GM18907 (cell line): ENCODE data around the gene RPL36A.

ENCODE experiments used
- ATAC-seq: cut with Tn5 transposase; IDR thresholded peaks from one replicate; pipeline ENCODE4 v1.9.1; 2021; ENCODE audit warnings: mild to moderate bottlenecking, moderate library complexity; ENCODE audit not compliant: unreplicated experiment

RPL36A gene

DNA sequence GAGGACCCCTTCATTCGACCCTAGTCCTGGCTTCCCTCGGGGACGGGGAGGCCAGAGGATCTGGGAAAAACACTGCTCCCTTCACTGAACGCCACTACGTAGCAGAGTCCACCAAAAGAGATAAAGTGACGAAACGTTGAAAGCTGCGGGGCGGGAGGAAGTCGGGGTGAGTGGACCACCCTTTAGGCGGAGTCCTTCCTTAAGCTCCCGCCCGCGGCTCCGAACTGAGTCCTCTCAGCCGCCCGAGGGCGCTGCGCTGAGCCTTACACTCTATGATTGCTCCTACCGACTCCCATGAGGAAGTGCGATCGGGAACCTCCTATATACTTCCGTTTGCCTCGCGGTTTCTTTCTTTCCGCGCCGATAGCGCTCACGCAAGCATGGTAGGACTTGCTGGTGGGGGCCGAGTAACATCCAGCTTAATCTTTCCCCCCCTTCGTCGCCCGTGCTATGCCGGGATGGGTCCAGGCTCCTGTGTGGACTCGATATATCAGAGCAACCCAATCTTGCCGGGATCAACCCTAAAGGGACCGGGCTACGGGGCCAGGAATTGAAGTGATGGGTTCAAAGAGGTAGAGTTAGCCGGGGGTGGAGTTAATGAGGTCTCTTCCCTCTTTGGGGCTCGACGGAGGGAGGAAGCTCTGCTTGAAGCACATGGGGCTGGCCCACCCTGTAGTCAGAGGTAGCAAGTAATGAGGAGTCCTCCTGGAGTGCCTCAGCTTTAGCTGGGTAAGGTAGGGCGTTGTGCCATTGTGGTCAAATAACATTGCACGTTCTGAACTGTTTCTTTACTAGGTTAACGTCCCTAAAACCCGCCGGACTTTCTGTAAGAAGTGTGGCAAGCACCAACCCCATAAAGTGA lies at the start of gene RPL36A:
RPL36A (plus strand) TSS at position 348 of the 862 bp plus-strand sequence; CDS start at position 381, 33 bp downstream.
- peak; percentile 89 for ATAC-seq

DNA sequence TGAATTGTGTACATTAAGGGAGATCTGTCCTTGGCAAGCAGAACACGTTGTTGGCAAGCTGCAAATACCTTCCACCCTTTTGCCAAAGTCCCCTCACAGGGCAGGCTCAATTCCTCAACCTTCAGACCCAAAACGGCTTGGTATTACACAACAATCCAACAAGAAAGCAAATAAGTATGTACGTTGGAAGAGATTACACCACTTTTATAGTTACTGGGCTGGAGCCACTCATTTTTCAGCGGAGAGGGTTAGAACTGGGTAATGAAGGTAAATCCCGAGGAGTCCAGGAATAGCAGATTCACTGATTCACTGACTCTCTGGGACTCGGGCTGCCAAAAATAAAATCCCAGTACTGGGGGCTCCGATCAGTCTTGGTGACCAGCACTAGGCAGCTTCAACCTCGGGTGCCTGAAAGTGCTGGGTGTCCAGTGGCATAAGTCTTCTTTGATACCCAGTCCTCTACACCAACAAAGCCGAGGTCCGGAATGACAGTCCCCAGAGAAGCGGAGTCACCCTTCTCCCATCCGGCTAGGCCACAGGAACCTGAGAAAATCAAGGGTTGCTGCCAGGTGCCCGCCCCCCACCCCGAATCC lies 42.9 kb upstream of the RPL36A start:
- peak; percentile 19 for ATAC-seq

DNA sequence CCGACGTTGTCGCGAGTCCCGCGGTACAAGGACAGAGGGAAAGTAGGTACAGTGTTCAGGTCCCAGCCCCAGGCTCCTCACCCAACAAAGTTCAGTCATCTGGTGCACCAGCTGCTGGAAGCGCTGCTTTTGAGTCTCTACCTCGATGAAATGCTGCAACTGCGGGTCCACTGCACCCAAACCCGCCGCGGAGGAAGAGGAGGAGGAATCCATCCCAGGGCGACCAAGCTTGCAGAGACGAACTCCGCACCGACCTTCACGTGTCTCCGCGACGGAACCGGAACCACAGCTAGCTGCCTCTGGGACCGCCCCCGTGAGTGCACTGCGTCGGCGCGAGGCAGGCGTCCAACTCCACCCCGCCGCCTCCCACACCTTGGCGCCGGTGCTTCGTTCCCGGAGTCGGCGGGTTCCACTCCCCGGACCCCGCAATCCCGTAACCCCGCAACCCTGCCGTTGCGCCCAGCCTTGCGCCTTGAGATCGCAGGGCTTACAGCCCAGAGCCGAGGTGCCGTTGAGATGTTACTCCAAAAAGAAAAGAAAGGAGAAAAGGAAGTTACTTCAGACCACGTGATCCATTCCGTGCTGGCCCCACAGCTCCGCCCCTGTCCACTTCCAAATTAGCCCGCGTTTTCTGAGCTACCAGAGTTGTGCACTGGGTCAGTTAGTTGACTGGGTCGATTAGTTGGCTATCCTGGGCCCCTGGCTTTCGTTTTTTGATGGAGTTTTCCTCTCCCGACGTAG lies 42.2 kb upstream of the RPL36A start, which contains the start of gene TIMM8A:
TIMM8A (minus strand) TSS at position 291 of the 741 bp plus-strand sequence; CDS start at position 213, 78 bp downstream.
- ATAC-seq, result peak; percentile 97

DNA sequence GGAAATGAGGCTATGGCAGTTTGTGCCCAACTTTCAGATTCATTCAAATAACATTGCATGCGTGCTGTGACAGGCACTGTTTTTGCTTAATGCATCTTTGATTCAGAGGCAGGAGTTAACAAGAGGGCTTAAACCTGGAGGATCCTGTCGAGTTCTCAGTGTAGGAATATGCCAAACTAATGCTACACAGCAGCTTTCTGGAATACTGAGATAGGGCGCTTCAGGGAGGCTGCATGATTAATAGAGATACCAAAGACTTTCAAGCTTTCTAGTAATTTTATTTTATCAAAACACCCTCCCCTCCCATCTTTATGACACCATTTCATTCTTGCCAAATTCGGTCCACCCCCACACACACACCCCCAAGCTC lies 41.6 kb upstream of the RPL36A start:
- no peak for ATAC-seq

DNA sequence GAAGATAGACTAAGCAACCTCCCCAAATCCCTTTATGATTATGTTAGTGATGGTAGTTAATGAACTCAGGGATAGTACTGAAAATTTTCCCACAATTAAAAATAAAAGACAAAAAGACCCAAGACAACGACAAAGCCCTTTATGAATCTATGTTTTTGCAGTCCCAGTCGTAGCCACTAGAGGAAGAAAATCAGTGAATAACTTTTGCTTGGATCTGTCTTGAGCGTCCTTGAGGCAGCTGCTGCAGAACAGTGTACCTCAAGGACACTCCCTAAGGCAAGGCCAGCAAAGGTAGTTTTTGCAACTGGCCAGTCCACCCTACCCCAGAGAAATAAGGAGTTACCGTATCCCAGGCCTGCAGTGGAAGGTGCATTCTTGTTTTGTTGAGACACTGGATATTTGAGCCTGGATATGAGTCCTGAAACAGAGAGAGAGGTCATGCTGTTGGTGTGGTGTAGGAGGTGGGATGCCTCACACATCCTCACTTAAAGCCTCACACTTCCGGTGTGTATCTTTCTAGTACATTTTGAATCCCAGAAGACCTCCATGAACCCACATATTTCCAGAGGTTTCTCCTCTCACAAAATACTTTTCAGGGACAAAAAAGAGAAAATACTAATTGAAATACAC lies 33.5 kb upstream of the RPL36A start:
- no peak for ATAC-seq

DNA sequence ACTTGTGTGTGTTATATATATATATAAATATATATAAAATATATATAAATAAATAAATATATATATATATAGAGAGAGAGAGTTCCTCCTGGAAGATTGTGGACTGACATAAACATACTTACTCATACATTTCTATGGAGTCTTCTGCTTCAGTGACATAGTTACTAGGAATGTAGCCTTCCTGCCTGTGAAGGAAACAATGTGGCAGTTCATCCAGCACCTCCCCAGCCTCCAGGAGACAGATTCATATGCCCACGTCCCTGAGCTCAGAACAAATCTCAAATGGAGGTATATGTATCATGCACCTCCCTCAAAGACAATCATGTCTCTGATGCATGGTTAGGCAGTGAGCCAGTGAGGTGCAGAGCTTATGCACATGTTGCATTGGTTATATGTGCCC lies 30.8 kb upstream of the RPL36A start:
- no peak for ATAC-seq

DNA sequence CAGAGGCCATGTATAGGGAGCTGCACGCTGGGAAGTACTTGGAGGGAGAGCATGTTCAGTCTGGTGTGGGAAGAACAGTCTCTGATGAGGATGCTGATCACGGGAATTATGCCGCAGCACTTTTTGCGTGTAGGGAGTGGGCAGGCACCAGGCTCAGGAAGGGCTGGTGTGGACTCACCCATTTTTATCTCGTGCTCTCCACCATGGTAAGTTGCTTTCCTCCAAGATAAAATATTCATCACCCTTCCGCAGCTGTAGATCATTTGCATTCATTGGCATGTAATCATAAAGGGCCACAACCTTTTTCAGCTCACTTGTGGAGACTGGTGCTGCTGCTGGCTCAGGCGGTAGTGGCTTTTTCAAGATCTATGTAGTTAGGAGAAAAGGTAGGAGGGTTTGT lies 30.4 kb upstream of the RPL36A start:
- ATAC-seq, result no peak

DNA sequence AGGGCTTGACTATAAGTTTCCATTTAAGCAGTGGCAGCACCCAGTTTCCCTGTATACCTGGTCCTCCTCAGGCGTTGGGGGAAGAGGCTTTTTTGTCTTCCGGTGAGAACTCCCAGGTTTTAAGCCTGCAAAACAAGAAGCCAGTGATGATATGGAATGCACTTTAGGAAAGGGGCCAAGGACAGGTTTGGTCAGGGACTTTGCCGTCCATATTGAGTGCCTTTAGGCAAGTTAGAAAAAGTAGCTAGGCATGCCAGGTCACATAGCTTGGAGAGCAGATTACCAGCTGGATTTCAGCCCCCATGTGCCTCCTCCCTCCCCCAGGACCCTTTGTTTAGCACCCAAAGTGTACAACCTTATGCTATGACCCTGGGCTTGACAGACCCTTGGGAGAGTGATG lies 28.7 kb upstream of the RPL36A start:
- no peak for ATAC-seq

DNA sequence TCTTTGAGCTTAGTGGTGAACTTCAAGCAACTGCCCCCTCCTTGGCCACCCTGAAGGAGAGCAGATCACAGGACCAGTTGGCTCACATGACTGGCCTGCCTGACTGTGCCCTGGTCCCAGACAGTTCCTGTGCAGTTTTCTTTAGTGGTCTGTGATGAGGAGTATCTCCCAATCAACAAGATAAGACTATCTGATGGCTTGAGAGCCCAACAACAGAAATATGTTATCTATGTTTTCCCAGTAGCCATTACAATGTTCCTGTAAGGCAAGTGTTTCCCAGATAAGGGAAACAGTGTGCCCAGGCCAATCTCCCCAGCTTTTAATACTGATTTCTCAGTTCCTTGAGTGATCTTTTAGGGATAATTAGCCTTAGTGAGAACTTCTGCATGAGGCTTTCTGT lies 28.1 kb upstream of the RPL36A start:
- ATAC-seq, result no peak

DNA sequence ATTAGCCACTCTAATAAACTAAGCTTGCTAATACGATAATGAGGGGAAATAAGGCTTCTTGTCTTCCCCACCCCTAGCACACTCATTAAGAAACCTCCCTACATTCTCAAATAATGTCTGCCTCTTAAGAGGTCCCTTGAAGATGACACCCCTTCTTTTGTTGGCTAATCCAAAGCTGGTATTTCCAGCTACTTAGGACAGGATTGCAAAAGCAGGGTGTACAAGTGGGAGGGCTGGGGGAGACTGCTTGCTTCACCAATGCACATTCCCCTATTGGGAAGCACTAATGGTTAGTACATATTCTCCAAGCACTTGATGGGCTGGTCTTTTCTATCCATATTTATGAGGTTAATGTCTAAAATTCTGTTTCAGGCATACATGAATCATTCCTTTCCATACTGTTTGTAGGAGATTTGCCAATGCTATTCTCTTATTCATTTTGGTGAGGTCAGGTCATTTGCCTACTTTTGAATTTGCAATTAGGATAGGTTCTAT lies 25.5 kb upstream of the RPL36A start:
- ATAC-seq, result no peak

DNA sequence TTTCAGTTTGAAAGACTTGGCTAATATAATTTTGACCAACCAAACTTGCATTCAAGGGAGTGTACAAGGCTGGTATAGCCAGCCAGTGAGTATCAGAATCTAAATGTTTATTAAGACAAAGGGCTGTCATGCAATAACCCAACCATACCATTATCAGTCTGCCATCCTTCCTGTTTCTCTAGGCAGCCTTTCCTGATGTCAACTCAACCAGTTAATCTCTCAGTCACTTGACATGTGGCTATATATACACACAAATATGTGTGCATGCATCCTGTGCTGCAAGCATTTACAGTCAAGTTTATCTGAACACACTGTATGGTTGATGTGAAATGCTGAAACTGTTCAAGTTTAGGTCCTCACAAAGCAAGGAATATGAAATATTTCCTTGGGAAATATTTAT lies 22.0 kb upstream of the RPL36A start:
- no peak for ATAC-seq

DNA sequence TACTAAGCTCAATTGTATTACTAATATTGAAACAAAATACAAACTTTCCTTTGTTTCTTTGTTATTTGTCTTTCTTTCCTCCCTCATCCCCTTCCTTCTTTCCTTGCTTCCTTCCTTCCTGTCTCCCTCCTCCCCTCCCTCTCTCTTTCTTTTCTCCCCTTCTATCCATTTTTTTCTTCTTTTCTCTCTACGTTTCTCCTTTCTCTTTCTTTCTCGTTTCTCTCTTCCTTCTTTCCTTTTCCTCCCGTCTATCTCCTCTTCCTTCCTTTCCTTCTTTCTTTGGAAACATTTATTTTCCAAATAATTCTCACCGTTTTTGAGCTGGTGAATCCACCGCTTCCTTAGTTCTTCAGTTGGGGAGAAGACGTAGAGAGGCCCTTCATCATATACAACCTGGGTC lies 21.1 kb upstream of the RPL36A start:
- no peak for ATAC-seq

DNA sequence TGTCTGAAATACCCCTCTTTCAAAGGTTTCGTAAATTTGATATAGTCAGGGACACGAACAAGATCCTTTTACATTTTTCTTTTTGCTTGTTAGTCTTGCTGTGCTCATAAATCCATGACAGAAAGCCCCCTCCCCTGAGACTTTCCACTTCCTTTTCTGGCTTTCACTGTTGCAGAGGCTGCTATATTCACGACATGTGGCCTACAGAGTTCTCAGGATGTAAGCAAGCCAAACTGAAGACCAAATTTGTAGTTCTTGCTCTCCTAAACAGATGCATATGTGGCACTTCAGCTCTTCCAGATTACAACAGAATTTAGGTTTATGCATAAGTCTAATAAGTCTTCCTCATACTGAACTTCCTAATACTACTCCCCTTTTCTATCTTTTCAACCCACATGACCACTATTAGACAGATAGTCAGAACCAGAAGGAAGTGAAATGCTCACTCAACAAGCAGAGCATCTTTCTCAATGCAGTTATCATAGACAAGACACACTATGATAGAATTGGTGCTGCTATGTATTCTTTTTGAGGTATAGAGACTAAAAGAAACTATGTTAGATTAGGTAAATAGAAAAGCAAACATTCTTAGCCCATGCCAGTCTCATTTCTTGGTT lies 19.8 kb upstream of the RPL36A start:
- ATAC-seq, result peak; percentile 79

DNA sequence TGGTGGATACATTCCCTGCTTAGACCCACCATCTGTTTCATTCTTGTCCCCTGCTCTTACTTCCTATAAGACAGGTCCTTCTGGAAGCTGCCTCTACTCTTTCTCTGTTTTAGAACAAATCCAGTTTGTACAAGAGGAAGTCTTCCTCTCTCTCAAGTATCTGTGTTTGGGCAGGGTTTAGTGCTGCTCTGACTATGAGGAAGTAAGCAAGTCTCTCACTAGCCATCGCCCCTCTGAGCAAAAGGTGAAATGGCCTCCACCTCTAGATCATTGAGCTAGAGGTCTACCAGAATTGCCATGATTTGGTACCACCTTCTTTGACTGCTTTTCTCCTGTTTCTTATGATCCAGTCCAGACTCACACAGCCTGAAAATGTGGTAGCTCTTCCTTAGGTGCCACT lies 13.3 kb upstream of the RPL36A start:
- no peak for ATAC-seq

DNA sequence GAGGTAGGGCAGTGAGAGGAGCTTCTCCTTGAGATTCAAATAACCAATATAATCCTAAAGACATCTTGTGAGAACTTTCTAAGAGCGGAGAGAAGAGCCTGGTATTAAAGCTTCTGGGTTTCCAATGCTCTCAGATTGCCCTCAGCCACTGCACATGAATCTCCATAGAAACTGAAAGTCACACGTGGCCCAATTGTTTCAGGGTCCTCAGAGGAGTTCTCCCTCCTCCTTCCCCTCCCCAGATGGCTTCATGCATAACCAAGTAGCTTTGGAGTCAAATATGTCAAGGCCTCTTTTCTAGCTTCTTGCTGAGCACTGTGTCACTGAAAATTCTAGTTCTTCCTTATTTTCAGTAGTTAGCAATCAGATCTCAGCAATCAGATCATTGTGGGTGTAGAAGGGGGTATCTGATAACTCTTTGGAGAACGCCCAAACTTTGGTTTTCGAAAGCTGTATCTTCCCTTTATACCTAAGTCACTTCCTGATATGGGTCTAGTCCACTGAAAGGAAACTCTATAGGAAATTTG lies 7.1 kb upstream of the RPL36A start:
- peak; percentile 79 for ATAC-seq

DNA sequence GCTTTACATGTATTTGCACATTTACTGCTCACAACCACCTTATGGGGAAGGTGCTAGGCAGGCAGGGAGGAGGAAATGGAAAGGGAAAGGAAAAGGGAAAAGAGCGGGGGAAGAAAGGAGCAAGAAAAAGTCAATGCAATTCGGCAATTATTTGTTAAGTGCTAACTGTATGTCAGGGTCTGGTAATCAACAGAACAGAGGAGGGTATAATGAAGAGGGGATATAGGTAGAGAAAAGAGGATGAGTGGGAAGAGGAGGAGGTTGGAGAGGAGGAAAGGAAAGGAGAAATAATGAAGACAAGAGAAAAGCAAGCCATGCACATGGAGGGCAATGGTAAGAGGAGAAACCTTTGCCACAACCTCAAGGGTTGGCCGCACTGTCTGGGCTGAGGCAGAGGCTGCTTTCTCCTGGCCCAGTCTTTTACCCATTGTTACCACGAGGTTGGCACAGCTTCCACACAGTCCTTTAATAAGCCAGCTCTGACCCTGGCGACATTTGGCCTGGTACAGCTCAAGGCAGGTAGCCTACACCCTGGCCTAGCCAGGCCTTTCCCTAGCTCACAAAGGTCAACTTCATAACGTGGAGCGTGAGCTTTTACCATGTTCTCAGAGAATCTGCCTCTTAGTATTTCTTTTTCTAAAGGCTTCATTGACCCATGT lies 5.7 kb upstream of the RPL36A start:
- ATAC-seq, result no peak

DNA sequence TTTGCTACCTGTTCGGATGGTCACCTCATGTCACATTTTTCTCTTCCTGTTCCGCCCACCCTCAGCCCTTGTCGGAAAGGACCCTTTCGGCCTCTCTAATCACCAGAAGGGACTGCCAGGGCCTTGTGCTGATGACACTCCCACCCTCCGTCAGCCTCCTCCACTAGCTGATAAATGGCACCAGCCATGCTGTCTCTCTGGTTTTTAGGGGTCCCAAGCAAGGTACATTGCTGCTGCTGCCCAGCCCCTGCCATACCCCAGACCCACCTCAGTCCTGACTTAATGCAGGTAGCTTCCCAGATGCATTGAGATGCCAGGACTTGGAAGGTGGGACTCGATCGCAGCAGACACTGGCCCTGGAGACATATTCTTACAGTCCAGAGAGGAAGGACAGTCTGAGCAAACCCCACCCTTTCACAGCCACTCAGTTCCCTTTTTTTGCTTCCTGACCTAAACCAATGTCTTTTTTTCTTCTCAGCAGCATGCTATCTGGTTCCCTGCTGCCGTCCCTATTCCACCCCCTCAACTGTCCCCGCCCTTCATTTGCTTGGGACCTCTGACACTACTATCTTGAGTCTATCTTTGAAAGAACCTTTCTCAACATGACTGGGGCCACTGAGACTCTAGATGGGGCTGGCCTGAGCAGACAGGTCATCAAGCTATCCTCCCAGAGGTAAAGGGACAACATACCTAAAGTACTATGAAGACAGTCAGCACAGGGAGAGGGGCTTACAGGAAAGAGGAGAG lies 4.8 kb upstream of the RPL36A start, which contains the start of gene BTK:
BTK (minus strand) TSS at position 397 of the 747 bp plus-strand sequence. CDS start 10,907 bp downstream, outside the sequence.
- ATAC-seq, result peak; percentile 74

DNA sequence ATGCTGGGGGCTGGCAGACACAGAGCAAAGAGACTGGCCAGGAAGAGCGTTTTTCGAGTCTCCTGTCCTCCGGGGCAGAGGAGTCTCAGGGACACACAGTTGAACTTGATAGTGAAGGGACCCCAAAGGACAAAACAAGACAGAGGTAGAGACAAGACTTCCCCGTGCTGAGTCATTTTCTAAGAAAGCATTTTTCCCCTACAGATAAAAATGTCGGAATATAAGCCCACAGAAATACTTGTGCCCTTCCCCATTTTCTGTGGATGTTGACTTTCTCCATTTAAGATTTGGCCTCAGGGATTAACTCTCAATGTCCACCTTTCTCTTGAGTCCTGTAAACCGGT lies 4.3 kb upstream of the RPL36A start:
- ATAC-seq, result no peak

DNA sequence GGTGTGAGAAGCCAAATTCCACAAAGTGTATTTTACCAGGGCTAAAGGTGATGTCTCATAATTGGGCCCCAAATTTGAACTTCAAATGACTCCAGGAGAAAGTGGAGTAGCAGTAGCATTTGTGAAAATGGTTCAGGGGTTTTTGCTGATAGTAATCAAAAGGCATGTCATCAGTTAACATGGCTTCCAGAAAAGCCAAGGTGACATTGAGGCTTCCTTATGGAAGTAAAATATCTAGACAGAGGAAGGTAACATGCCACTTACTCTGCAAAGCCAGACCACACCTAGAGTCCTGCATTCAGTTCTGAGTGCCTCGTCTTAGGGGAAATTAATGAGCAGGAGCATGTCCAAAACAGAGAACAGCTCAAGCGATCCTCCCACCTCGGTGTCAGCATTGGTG lies 2.2 kb upstream of the RPL36A start:
- ATAC-seq, result no peak
